Right atrium auricular region (tissue), 2 donors: Measurements from ENCODE around the gene SCAPER. TPM values are rescaled to one million over a fixed set of nuclear protein-coding genes. Genes with fewer than 3 reads are reported as not detected.

Experiments
- DNase-seq: peaks from one replicate; pipeline ENCODE4 v3.0.0-alpha.2; 2019; ENCODE audit warnings: low spot score
- H3K27ac ChIP-seq, 2 donors: fragments of 200-600 bp; sonication (generic); 1 replicate in 1 of 2; 2 replicates in 1 of 2; pipeline ENCODE4 v1.5.1; 2016 to 2019
- H3K27me3 ChIP-seq, 2 donors: fragments of 200-600 bp; sonication (generic); one replicate each; pipeline versions ENCODE4 v1.5.1 to v1.6.0; 2017 to 2019
- H3K36me3 ChIP-seq: fragments of 200-600 bp; sonication (generic); one replicate; pipeline ENCODE4 v1.5.1; 2016
- H3K4me1 ChIP-seq, 2 donors: fragments of 200-600 bp; sonication (generic); one replicate each; pipeline versions ENCODE4 v1.5.1 to v1.6.0; 2017 to 2019
- H3K4me3 ChIP-seq, 2 donors: fragments of 200-600 bp; sonication (generic); 1 replicate in 1 of 2; 2 replicates in 1 of 2; pipeline ENCODE4 v1.5.1; 2017 to 2019; ENCODE audit warnings: mild to moderate bottlenecking in 1 of 2, moderate library complexity in 1 of 2
- H3K9me3 ChIP-seq, 2 donors: fragments of 200-600 bp; sonication (generic); one replicate each; pipeline ENCODE4 v1.5.1; 2019
- total RNA-seq, 2 donors: library from RNA; depleted of rRNA; stranded (reverse); fragments of >200 nt; gene quantifications; one replicate each; pipeline ENCODE4 v1.1.0, GENCODE V29; 2016
- TF ChIP-seq, protein P1 (sequence below), 2 donors: fragments of 200-600 bp; sonication (generic); IDR thresholded peaks; one replicate each; pipeline ENCODE4 v1.5.1; 2019; ENCODE audit warnings: antibody characterized with exemption in 2 of 2

Gene SCAPER
- total RNA-seq, 2 donors from 2014 or later: 20.5 to 52.3 TPM

DNA sequence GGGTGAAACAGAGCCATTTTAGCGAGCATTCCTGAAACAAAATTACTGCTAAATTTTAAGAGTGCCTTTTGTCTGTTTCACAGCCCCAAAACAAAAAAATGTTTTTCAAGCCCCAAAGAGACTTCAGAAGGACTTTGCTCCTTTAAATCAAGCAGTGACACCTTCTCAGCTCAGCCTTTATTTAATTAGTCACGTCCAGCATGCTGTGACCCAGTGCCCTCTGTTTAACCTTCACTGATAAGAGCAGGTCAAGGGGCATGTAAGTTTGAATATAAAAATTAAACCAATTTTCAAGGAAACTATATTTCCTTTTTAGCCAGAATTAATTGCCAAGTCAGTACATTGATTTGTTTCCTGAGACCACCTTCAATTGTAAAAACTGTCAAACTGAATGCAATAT is 527.9 kb downstream of the SCAPER start:
- H3K4me1 ChIP-seq: no peaks in the 10 kb centered on the region
- H3K36me3 ChIP-seq: peaks cover 16% of the 10 kb centered on the region
- no peak overlapping the region for H3K4me3 ChIP-seq
- H3K27me3 ChIP-seq: no peaks in the 10 kb centered on the region
- no peak overlapping the region for H3K27ac ChIP-seq
- no peak for DNase-seq
- TF ChIP-seq, protein P1, sequence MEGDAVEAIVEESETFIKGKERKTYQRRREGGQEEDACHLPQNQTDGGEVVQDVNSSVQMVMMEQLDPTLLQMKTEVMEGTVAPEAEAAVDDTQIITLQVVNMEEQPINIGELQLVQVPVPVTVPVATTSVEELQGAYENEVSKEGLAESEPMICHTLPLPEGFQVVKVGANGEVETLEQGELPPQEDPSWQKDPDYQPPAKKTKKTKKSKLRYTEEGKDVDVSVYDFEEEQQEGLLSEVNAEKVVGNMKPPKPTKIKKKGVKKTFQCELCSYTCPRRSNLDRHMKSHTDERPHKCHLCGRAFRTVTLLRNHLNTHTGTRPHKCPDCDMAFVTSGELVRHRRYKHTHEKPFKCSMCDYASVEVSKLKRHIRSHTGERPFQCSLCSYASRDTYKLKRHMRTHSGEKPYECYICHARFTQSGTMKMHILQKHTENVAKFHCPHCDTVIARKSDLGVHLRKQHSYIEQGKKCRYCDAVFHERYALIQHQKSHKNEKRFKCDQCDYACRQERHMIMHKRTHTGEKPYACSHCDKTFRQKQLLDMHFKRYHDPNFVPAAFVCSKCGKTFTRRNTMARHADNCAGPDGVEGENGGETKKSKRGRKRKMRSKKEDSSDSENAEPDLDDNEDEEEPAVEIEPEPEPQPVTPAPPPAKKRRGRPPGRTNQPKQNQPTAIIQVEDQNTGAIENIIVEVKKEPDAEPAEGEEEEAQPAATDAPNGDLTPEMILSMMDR (IDR thresholded peaks at IDR 0.05): no peak
- no peaks in the 10 kb centered on the region for H3K9me3 ChIP-seq

DNA sequence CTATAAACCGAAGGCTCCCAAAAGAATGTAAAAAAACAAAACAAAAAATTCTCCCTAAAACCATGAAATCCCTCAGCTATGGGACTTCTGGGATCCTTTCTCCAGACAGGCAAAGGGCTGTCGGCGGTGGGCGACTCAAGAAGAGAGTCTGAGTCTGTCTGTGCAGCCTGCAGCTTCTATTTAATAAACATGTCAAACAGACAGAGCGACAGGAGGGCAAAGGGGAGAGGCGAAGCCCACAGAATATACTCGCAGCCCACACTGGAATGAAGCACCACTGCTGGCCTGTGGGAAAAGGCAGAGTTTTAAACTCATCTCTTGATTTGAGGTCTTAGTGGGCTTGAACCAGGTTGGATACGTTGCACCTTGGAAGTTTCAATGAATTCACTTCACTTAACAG is 528.3 kb downstream of the SCAPER start:
- H3K27ac ChIP-seq: no peak overlapping the region
- no peaks in the 10 kb centered on the region for H3K4me1 ChIP-seq
- TF ChIP-seq, protein P1 (IDR thresholded peaks at IDR 0.05): no peak
- DNase-seq: no peak
- no peaks in the 10 kb centered on the region for H3K9me3 ChIP-seq
- peaks cover 16% of the 10 kb centered on the region for H3K36me3 ChIP-seq
- no peak overlapping the region for H3K4me3 ChIP-seq
- H3K27me3 ChIP-seq: no peaks in the 10 kb centered on the region

DNA sequence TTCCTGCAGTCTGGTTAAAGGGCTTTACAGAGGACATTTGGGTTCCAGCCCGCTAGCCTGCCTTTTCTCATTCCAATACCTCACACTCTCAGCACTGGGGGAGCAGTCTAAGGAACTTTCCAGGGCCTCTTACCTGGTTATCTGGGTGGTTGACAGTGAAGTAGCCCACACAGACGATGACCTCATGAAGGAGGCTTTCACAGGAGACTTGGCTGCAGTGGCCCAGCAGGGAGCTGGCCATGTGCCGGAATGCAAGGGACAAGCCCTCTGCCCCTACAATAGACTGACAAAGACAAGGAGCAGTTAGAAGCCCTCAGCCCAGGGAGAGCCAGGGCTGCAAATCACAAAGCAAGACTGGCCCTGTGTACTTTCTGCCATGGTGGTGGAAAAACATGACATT is 529.1 kb downstream of the SCAPER start:
- no peaks in the 10 kb centered on the region for H3K4me1 ChIP-seq
- H3K4me3 ChIP-seq: no peak overlapping the region
- TF ChIP-seq, protein P1 (IDR thresholded peaks at IDR 0.05): no peak
- no peak for DNase-seq
- H3K27ac ChIP-seq: no peak overlapping the region
- no peaks in the 10 kb centered on the region for H3K27me3 ChIP-seq
- H3K36me3 ChIP-seq: peaks cover 11% of the 10 kb centered on the region
- no peaks in the 10 kb centered on the region for H3K9me3 ChIP-seq

DNA sequence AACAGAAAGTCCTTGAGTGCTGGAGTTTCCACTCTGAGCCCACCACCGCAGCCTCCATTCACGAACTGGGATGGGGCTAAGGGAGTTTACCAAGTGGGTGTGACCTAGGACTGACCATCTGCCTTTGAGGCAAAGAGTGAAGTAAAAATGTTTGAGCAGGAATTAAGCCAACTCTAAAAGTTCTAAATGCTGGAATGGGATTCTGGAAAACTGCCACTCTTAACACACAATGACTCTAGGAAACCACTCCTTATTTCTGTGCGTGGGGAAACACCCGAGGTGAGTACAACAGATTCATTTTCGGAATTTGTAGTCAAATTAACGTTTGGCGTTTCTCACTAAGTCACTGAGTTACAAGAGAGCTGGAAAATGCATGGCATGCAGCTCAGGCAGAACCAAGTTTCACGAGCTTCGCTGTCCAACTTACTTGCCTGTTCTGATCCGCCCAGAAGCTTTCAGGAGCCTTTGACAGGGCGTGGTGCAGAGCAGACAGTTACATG is 537.0 kb downstream of the SCAPER start:
- no peaks in the 10 kb centered on the region for H3K9me3 ChIP-seq
- TF ChIP-seq, protein P1 (IDR thresholded peaks at IDR 0.05): no peak
- H3K27ac ChIP-seq: no peak overlapping the region
- peaks cover 0 to 6% of the 10 kb centered on the region in 2 donors for H3K4me1 ChIP-seq
- H3K4me3 ChIP-seq: no peak overlapping the region
- no peaks in the 10 kb centered on the region for H3K36me3 ChIP-seq
- no peak for DNase-seq
- no peaks in the 10 kb centered on the region for H3K27me3 ChIP-seq

DNA sequence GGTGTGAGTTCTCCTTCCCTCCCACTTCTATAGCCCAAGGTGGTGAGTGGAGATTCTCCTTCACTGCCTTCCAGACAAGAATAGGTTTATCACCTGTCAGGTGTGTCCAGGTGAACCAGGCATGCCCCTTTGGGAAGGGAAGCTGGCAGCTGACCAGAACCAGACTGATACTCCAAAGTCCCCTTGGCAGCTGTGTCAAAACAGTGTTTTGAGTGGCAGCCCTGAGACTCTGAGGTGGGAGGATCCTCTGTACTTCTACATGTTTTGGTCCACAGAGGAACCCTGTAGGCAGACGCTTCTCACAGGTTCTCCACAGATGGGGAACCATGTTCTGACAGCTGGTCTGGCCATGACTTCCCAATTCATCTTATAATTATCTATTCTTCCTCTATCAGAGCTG is 538.4 kb downstream of the SCAPER start:
- Histone ChIP-seq H3K4me3 (no peak overlapping the region), H3K36me3 (no peaks in the 10 kb centered on the region), H3K4me1 (peaks cover 0 to 6% of the 10 kb centered on the region in 2 donors), H3K27ac (no peak overlapping the region), H3K9me3 (no peaks in the 10 kb centered on the region), H3K27me3 (no peaks in the 10 kb centered on the region)
- TF ChIP-seq, protein P1 (IDR thresholded peaks at IDR 0.05): no peak
- no peak for DNase-seq

DNA sequence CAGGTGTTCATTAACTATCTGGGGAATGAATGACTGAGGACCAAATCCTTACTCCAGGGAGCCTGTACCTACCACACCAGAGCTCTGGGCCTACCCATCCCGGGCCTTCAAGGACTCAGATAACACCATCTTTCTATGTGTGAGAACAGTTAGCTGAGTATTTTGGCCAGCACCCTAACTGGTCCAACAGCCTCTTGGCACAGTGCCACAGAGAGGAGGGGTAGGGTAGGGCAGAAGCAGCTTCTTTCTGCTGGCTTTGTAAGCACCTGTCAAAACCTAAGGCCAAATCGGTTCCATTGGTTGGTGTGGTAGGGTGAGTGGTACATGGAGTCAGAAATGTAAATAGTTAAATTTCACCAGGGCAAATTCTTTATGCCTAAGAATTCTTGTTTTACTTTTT is 541.9 kb downstream of the SCAPER start:
- Histone ChIP-seq H3K4me3 (no peak overlapping the region), H3K36me3 (no peaks in the 10 kb centered on the region), H3K27ac (no peak overlapping the region), H3K9me3 (no peaks in the 10 kb centered on the region), H3K27me3 (no peaks in the 10 kb centered on the region), H3K4me1 (peaks cover 0 to 6% of the 10 kb centered on the region in 2 donors)
- TF ChIP-seq, protein P1 (IDR thresholded peaks at IDR 0.05): no peak
- no peak for DNase-seq
